NT2/D1 (cell line): ENCODE results near the gene SEMA3C.

Source experiments
- DNase-seq: peaks from one replicate; pipeline ENCODE4 v3.0.0-alpha.2; 2011; ENCODE audit warnings: low read depth, low spot score
- H3K27me3 ChIP-seq: 2 replicates; pipeline ENCODE4 v1.6.0; 2011; ENCODE audit warnings: mild to moderate bottlenecking; ENCODE audit not compliant: insufficient read length, insufficient read depth
- H3K36me3 ChIP-seq: 2 replicates; pipeline ENCODE4 v1.6.1; 2011; ENCODE audit warnings: mild to moderate bottlenecking, low read length, mixed read lengths; ENCODE audit not compliant: insufficient read depth, insufficient read length
- H3K4me1 ChIP-seq: 2 replicates; pipeline ENCODE4 v1.5.1; 2011; ENCODE audit not compliant: insufficient read depth, insufficient read length
- H3K4me3 ChIP-seq: 2 replicates; pipeline ENCODE4 v1.5.1; 2011; ENCODE audit warnings: low read depth; ENCODE audit not compliant: insufficient read length
- H3K9ac ChIP-seq: 2 replicates; pipeline ENCODE4 v1.6.0; 2011; ENCODE audit warnings: low read depth; ENCODE audit not compliant: insufficient read length
- H3K9me3 ChIP-seq: 2 replicates; pipeline ENCODE4 v1.5.1; 2011; ENCODE audit warnings: mild to moderate bottlenecking, low read length; ENCODE audit not compliant: insufficient read depth
- SUZ12 ChIP-seq: IDR thresholded peaks from 2 replicates; pipeline ENCODE4 v1.6.1; 2011; ENCODE audit not compliant: insufficient read length, insufficient read depth; ENCODE audit errors: extremely low read depth
- YY1 ChIP-seq: IDR thresholded peaks from 2 replicates; pipeline ENCODE4 v1.6.1; 2011; ENCODE audit not compliant: insufficient read length, insufficient read depth
- ZNF274 ChIP-seq: IDR thresholded peaks from 2 replicates; pipeline ENCODE4 v1.6.1; 2011; ENCODE audit warnings: mild to moderate bottlenecking, low read depth, low read length

Gene SEMA3C

DNA sequence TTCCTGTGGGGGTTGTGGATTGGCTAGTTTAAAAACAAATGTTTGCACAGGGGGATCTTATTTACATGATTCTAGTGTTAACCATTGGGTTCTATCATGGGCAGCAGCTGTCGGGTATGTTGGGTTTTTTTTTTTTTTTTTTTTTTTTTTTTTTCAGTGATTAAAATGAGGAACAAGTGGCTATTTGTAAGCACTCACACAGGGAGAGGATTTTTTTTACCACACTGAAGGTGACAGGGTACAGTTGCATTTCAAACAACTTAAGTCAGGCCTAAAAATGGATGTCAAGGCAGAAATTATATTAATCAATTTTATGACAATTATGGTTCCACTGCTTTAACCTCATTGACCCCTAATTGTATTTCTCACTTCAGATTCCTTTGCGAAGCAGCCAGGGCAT is 187.6 kb downstream of the SEMA3C start:
- Histone ChIP-seq H3K9me3 (no peaks in the 10 kb centered on the region), H3K4me3 (no peak overlapping the region), H3K27me3 (no peaks in the 10 kb centered on the region), H3K36me3 (no peaks in the 10 kb centered on the region), H3K4me1 (no peaks in the 10 kb centered on the region), H3K9ac (no peak overlapping the region)
- no peak for TF ChIP-seq SUZ12
- no peak for TF ChIP-seq ZNF274
- no peak for TF ChIP-seq YY1
- DNase-seq, result no peak

DNA sequence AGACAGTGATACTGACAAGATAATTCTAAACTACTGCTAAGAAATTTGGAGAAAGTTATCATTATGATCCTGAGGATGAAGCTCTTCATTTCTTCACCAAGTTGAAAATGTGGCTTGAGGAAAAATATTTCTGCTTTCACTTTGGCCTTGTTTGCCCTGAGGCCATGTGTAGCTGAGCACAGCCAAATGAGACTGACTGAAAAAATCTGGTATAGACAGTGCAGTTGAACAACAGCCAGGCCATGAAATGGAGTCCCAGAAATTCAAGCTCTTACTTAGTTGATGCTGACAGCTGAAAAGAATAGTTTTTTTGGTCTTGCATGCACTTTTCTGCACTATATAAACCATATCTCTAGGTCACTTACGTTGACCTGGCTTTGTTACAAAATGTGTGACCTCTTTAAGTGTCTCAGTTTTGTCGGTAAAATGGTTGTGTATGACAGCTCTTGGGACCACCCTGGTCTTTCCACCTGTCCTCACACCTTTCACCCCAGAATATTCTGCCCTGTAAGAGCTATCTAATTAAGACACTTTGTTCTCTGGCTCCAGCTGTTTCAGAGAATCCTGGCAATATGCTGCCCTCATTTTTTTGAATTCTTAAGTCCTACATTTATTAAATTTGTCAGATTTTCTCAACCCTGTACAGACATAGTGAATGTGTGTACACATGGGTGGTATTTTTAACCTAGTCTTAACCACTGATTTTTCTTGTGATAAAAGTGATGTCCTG is 189.1 kb downstream of the SEMA3C start:
- Histone ChIP-seq H3K36me3 (no peaks in the 10 kb centered on the region), H3K4me1 (no peaks in the 10 kb centered on the region), H3K27me3 (no peaks in the 10 kb centered on the region), H3K4me3 (no peak overlapping the region), H3K9ac (no peak overlapping the region), H3K9me3 (no peaks in the 10 kb centered on the region)
- no peak for DNase-seq
- TF ChIP-seq SUZ12 (no peak), ZNF274 (no peak), YY1 (no peak)

DNA sequence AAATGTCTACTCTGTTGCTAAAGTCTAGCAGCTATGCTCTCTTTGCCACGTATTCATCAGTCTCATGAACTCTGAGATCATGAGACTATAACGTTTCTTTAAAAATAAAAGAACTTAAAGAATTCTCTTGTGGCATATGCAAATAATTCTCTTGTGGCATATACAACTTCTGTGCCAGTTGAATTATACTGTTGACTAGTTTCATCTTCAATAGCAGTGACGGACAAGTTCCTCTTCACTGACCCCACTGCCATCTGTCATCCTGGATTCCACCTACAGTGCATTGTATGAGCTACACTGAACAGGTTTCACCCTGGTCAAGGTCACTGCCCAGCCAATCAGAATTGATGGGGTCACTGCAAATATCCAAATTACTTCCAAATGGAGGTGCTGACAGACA is 192.2 kb downstream of the SEMA3C start:
- no peaks in the 10 kb centered on the region for H3K27me3 ChIP-seq
- H3K9ac ChIP-seq, result no peak overlapping the region
- no peak for TF ChIP-seq SUZ12
- no peak for TF ChIP-seq ZNF274
- no peak for TF ChIP-seq YY1
- H3K4me1 ChIP-seq, result peaks cover 2% of the 10 kb centered on the region
- H3K36me3 ChIP-seq, result no peaks in the 10 kb centered on the region
- no peak overlapping the region for H3K4me3 ChIP-seq
- no peaks in the 10 kb centered on the region for H3K9me3 ChIP-seq
- no peak for DNase-seq

DNA sequence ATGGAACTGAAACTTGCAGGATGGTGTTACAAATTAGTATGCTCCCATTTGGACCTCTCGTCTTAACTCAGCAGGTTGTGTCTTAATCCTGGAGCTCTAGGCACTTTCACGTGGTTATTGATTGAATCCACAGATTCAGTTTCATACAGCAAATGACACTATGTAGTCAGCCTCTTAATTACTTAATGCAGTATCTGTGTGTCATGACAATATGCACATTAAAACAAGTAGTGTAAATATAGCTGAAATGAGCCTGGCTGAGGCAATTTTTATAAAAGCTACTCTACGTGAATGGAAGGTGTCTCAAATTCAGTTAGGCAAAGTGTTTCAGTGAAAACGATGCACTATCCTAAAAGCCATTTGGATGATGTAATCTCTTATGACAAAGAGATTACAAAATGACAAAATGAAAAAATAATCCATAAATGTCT is 193.7 kb downstream of the SEMA3C start:
- H3K9me3 ChIP-seq, result no peaks in the 10 kb centered on the region
- H3K4me3 ChIP-seq, result no peak overlapping the region
- peaks cover 2% of the 10 kb centered on the region for H3K4me1 ChIP-seq
- TF ChIP-seq YY1 (no peak), ZNF274 (no peak), SUZ12 (no peak)
- DNase-seq, result no peak
- no peak overlapping the region for H3K9ac ChIP-seq
- H3K36me3 ChIP-seq, result no peaks in the 10 kb centered on the region
- no peaks in the 10 kb centered on the region for H3K27me3 ChIP-seq

DNA sequence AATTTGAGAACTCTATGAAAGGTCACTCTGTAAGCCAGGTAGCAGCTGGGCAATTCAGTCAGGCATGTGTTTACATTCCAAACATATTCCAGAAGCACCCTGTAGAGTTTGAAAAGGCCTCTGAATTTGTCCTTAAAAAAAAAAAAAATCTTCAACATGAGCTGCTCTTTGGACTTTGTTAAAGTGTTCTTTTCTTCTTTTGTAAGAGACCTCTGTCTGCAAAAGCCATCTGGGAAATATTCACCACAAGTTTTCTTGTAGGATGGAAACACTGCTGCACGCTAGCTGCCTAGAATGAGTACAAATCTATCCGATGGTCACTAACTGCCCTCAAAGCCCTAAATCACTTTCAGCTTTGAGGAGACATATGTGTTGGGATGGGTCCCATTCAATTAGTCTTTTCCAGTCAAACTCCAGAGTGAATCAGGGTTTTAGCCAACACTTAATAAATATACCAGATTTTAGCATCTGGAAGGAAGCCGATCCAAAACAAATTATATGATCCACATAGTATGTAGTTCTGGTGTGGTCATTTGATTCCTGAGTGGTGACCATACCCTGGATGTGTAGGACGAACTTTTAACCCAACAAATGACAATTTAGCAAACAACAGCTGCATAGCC is 194.5 kb downstream of the SEMA3C start:
- no peaks in the 10 kb centered on the region for H3K36me3 ChIP-seq
- H3K9me3 ChIP-seq, result no peaks in the 10 kb centered on the region
- no peak overlapping the region for H3K9ac ChIP-seq
- H3K4me3 ChIP-seq, result no peak overlapping the region
- DNase-seq, result no peak
- H3K4me1 ChIP-seq, result peaks cover 2% of the 10 kb centered on the region
- no peak for TF ChIP-seq SUZ12
- no peak for TF ChIP-seq YY1
- TF ChIP-seq ZNF274, result no peak
- no peaks in the 10 kb centered on the region for H3K27me3 ChIP-seq

DNA sequence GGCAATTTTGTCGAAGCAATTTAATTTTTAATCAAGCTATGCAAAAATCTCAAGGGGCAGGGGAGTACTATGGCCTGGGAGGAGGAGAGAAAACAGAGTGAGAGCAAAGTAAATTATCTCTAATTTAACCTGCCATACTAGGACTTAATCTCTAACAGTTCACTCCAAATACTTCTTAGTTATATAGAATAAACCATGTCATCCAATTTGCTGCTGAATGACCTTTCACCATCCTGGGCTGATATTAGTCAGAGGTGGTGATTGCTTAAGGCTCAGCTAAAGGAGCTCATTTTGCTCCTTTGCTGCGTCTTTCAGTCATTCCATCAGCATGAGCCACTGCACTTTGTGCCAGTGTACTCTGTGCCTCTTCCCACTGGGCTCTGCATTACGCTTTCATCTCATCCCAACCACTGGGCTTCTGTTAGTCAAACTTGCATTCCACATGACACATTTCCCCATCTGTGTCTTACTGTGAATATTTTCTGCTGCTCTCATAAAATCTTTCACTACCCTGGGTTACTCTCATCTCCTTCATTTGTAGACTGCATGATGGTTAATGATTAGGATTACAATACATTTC is 196.1 kb downstream of the SEMA3C start:
- Histone ChIP-seq H3K4me1 (peaks cover 2% of the 10 kb centered on the region), H3K4me3 (no peak overlapping the region), H3K27me3 (no peaks in the 10 kb centered on the region), H3K36me3 (no peaks in the 10 kb centered on the region), H3K9me3 (no peaks in the 10 kb centered on the region), H3K9ac (no peak overlapping the region)
- TF ChIP-seq YY1 (no peak), SUZ12 (no peak), ZNF274 (no peak)
- no peak for DNase-seq

DNA sequence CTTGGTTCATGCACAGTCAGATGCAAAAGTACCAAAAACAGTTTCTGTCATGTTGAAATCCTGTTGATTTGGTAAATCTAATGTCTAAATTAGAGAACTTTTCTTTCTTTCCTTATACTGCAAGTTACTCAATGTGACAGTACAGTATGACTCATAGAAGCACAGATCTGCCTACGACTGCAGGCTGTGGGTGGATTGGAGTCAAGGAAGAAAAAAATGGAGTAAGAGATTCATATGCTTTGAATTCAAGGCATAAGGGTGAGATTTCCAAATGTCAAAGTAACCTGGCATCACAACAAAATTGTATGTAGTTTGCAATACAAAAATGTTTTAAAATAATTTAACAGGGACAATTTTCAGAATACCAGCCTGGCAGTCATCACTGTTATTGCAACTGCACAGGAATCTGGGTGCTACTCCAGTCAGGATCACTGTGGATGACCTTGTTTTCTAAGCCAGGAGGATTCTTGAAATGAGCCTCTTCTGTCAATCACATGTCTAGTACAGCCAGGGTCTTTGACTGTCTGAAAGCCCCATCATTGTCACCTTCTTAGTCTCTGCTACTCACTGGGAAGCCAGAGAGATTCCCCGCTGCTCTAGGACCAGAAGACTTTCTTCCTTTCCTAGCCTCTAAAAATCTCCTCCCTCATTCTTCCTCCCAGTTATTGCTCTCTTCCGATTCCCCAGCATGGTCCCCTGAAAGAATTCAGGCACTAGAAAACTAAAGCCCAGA is 196.8 kb downstream of the SEMA3C start:
- Histone ChIP-seq H3K4me1 (peaks cover 2% of the 10 kb centered on the region), H3K9ac (no peak overlapping the region), H3K36me3 (no peaks in the 10 kb centered on the region), H3K4me3 (no peak overlapping the region), H3K9me3 (no peaks in the 10 kb centered on the region), H3K27me3 (no peaks in the 10 kb centered on the region)
- no peak for DNase-seq
- TF ChIP-seq ZNF274 (no peak), SUZ12 (no peak), YY1 (no peak)
